ENCODE results near the gene SSR1. TPM values are rescaled to one million over a fixed set of nuclear protein-coding genes. Genes with fewer than 3 reads are reported as not detected.

SSR1 gene
- total RNA-seq, 1 donor from 2014 or later = 289 TPM

DNA sequence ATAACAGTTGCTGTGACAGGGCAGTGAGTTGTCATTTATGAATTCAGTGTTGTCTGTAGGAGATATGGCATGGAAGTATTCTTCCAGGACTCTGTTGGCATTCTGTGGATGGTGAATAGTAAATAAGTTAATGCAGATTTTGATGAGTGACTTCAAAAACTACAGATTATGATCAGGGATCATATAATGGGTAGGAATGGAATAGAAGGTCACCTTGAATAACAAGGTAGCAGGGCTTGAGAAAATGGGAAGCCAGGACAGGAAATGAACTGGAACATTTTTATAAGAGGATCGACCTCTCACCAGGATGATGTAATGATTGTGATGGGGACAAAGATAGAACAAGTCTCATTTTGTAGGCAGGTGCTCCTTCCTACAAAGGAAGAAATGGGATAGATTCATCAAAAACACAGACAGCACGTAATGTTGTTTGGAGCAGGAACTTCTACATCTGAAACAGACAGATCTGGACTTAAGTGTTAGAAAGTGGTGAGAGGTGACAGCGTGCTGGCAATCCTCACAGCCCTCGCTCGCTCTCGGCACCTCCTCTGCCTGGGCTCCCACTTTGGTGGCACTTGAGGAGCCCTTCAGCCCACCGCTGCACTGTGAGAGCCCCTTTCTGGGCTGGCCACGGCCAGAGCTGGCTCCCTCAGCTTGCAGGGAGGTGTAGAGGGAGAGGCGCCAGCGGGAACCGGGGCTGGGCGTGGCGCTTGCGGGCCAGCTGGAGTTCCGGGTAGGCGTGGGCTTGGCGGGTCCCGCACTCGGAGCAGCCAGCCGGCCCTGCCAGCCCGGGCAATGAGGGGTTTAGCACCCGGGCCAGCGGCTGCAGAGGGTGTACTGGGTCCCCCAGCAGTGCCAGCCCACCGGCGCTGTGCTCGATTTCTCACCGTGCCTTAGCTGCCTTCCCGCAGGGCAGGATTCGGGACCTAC lies 30.8 kb upstream of the SSR1 start:
- no peak for DNase-seq (ENCODE audit: low read depth)
- H3K27me3 Mint-ChIP-seq (ENCODE audit: low read depth, unreplicated experiment) = no peaks in the 10 kb centered on the region
- peaks cover 6% of the 10 kb centered on the region for H3K9me3 Mint-ChIP-seq (ENCODE audit: unreplicated experiment)
- no peaks in the 10 kb centered on the region for H3K36me3 ChIP-seq (ENCODE audit: insufficient read depth, low read length)
- H3K27ac Mint-ChIP-seq (ENCODE audit: unreplicated experiment) = no peak overlapping the region
- no peak overlapping the region for H3K4me3 Mint-ChIP-seq (ENCODE audit: unreplicated experiment)
- H2AFZ ChIP-seq (ENCODE audit: low read depth, low read length) = no peak overlapping the region
- H4K20me1 ChIP-seq (ENCODE audit: insufficient read depth, low read length) = no peaks in the 10 kb centered on the region
- H3K4me1 Mint-ChIP-seq (ENCODE audit: low read depth, unreplicated experiment) = no peaks in the 10 kb centered on the region
- H3K36me3 Mint-ChIP-seq (ENCODE audit: low read depth, unreplicated experiment) = no peaks in the 10 kb centered on the region
- TF ChIP-seq, protein P1, sequence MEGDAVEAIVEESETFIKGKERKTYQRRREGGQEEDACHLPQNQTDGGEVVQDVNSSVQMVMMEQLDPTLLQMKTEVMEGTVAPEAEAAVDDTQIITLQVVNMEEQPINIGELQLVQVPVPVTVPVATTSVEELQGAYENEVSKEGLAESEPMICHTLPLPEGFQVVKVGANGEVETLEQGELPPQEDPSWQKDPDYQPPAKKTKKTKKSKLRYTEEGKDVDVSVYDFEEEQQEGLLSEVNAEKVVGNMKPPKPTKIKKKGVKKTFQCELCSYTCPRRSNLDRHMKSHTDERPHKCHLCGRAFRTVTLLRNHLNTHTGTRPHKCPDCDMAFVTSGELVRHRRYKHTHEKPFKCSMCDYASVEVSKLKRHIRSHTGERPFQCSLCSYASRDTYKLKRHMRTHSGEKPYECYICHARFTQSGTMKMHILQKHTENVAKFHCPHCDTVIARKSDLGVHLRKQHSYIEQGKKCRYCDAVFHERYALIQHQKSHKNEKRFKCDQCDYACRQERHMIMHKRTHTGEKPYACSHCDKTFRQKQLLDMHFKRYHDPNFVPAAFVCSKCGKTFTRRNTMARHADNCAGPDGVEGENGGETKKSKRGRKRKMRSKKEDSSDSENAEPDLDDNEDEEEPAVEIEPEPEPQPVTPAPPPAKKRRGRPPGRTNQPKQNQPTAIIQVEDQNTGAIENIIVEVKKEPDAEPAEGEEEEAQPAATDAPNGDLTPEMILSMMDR (IDR thresholded peaks at IDR 0.05; ENCODE audit: insufficient read depth, low read depth, low read length) = no peak
- TF ChIP-seq EZH2 (IDR thresholded peaks at IDR 0.05; ENCODE audit: insufficient read depth, low read length) = no peak
- H3K27ac ChIP-seq (ENCODE audit: low read depth, low read length) = no peak overlapping the region
- H3K27me3 ChIP-seq (ENCODE audit: insufficient read depth, low read length) = peaks cover 2% of the 10 kb centered on the region
- no peaks in the 10 kb centered on the region for H3K4me1 ChIP-seq (ENCODE audit: insufficient read depth, low read length)
- H3K4me3 ChIP-seq (ENCODE audit: insufficient read depth, low read depth, low read length) = no peak overlapping the region
- H3K9me3 ChIP-seq (ENCODE audit: insufficient read depth, low read depth, low read length) = no peaks in the 10 kb centered on the region
- no peaks in the 10 kb centered on the region for H3K79me2 ChIP-seq (ENCODE audit: insufficient read depth, low read length)
- no peak overlapping the region for H3K9ac ChIP-seq (ENCODE audit: low read length)
- FAIRE-seq = no peak
- H3K4me2 ChIP-seq (ENCODE audit: low read length) = no peak overlapping the region

DNA sequence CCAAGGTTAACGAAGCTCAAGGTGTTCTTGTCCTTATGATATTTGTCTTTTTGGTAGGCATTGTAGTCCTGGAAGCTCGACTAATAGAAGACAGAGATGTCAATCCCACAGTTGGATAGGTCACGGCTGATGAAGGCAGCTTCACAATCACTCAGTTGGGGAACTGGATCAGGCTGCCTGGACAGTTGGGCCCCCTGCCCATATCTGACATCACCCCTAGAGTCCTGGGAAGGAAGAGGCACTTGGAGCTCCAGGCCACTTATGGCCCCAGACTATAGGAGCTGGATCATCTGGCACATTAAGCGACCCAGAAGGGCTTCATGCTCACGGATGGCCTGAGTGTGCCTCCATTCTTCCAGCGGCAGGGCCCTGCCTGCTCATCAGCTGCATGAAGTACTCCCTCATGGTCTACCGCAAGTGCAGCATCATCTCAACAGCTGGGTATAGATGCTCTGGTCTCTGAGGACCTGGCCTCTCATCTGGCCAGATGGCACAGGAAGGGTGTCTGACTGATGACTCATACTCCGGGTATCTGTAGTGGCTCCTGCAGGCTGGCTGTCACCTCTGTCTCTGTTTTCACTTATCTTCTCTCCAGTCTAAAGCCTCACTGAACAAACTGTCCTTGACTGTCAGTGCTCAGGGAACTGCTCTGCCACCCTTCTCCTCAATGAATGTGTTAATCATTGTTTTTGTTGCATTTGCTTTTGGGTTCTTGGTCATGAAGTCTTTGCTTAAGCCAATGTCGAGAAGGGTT lies 29.2 kb upstream of the SSR1 start:
- Histone ChIP-seq H3K4me3 (ENCODE audit: insufficient read depth, low read depth, low read length) (no peak overlapping the region), H3K9me3 (ENCODE audit: insufficient read depth, low read depth, low read length) (no peaks in the 10 kb centered on the region), H3K4me1 (ENCODE audit: insufficient read depth, low read length) (no peaks in the 10 kb centered on the region), H3K27me3 (ENCODE audit: insufficient read depth, low read length) (peaks cover 2% of the 10 kb centered on the region), H2AFZ (ENCODE audit: low read depth, low read length) (no peak overlapping the region), H4K20me1 (ENCODE audit: insufficient read depth, low read length) (no peaks in the 10 kb centered on the region), H3K36me3 (ENCODE audit: insufficient read depth, low read length) (no peaks in the 10 kb centered on the region), H3K9ac (ENCODE audit: low read length) (no peak overlapping the region), H3K4me2 (ENCODE audit: low read length) (no peak overlapping the region), H3K79me2 (ENCODE audit: insufficient read depth, low read length) (no peaks in the 10 kb centered on the region), H3K27ac (ENCODE audit: low read depth, low read length) (no peak overlapping the region)
- FAIRE-seq (no peak), DNase-seq (ENCODE audit: low read depth) (no peak)
- Mint-ChIP-seq H3K4me1 (ENCODE audit: low read depth, unreplicated experiment) (no peaks in the 10 kb centered on the region), H3K4me3 (ENCODE audit: unreplicated experiment) (no peak overlapping the region), H3K36me3 (ENCODE audit: low read depth, unreplicated experiment) (no peaks in the 10 kb centered on the region), H3K9me3 (ENCODE audit: unreplicated experiment) (no peaks in the 10 kb centered on the region), H3K27me3 (ENCODE audit: low read depth, unreplicated experiment) (no peaks in the 10 kb centered on the region), H3K27ac (ENCODE audit: unreplicated experiment) (no peak overlapping the region)
- TF ChIP-seq EZH2 (IDR thresholded peaks at IDR 0.05; ENCODE audit: insufficient read depth, low read length) = no peak
- TF ChIP-seq, protein P1 (IDR thresholded peaks at IDR 0.05; ENCODE audit: insufficient read depth, low read depth, low read length) = no peak

All from astrocyte (in vitro differentiated cells and primary cell).